Measurements from ENCODE around the gene DLG5. TPM values are rescaled to one million over a fixed set of nuclear protein-coding genes. Genes with fewer than 3 reads are reported as not detected.

The DLG5 gene
- total RNA-seq, 2 donors from 2014 or later = 9.7 to 13.1 TPM

DNA sequence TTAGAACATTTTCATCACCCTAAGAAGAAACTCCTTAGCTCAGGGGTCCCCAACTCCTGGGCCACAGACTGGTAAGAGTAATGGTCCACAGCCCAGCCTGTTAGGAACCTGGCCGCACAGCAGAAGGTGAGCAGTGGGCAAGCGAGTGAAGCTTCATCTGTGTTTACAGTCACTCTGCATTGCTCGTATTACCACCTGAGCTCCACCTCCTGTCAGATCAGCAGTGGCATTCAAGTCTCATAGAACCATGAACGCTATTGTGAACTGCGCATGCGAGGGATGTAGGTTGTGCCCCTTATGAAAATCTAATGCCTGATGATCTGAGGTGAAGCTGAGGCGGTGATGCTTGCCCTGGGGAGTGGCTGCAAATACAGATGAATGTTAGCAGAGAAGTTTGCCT is 37.3 kb upstream of the DLG5 start:
- Mint-ChIP-seq H3K27me3 (peaks cover 4% of the 10 kb centered on the region), H3K4me1 (peaks cover 2% of the 10 kb centered on the region), H3K4me3 (no peak overlapping the region), H3K36me3 (ENCODE audit: low read depth) (no peaks in the 10 kb centered on the region), H3K27ac (no peak overlapping the region)
- ATAC-seq (no peak), DNase-seq (no peak)
- H3K9me3 ChIP-seq (ENCODE audit: control insufficient read depth, low read length, poor library complexity, severe bottlenecking) = no peaks in the 10 kb centered on the region

DNA sequence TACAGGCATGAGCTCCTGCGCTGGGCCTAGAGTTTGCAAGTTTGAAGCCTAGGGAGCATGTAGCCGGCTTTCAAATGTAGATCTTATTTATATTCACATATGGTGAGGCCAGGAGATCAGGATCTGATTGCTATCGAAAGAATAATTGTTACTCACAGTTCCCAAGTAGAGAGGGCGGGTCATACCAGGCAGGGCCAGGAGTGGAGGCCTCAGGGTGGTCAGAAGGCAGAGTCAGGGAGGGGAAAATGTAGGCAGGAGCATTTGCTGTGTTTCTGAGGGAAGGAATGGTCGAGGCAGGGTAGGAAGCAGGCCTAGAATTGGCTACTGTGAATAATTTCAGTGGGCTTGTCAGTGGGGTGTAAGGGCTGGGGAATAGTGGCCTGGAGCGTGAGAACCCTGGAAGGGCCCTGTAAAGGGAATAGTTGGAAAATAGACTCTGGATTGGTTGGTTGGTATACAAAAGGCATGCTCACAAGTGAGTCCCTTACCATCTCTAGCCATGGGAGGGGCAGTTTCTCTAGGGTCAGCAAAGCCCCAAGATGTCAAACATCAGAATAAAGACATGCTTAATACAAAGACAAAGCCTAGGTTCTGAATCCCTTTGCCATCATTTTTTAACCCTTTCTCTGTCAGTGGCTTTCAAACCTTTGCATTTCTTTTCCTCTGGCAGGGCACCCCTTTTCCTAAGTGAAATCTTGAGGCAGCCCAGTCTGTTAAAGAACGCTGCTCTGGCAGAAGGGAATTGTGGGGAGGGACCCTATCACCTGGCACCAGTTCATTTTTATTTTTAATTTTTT is 36.0 kb upstream of the DLG5 start:
- Mint-ChIP-seq H3K36me3 (ENCODE audit: low read depth) (no peaks in the 10 kb centered on the region), H3K4me1 (no peaks in the 10 kb centered on the region), H3K4me3 (no peak overlapping the region), H3K27ac (no peak overlapping the region), H3K27me3 (peaks cover 4% of the 10 kb centered on the region)
- ATAC-seq (no peak), DNase-seq (no peak)
- H3K9me3 ChIP-seq (ENCODE audit: control insufficient read depth, low read length, poor library complexity, severe bottlenecking) = no peaks in the 10 kb centered on the region

DNA sequence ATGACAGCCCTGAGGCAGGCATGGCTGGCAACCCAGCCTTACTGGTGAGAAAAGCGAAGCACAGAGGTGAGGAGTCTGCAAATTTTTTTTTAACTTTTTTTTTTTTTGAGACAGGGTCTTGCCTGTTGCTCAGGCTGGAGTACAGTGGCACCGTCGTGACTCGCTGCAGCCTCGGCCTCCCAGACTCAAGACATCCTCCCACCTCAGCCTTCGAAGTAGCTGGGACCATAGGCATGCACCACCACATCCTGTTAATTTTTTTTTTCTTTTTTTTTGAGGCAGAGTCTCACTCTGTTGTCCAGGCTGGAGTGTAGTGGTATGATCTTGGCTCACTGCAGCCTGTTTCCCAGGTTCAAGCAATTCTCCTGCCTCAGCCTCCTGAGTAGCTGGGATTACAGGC is 35.1 kb upstream of the DLG5 start:
- H3K4me1 Mint-ChIP-seq = no peaks in the 10 kb centered on the region
- peaks cover 4% of the 10 kb centered on the region for H3K27me3 Mint-ChIP-seq
- ATAC-seq = no peak
- no peaks in the 10 kb centered on the region for H3K9me3 ChIP-seq (ENCODE audit: control insufficient read depth, low read length, poor library complexity, severe bottlenecking)
- no peak for DNase-seq
- no peak overlapping the region for H3K4me3 Mint-ChIP-seq
- H3K27ac Mint-ChIP-seq = no peak overlapping the region
- H3K36me3 Mint-ChIP-seq (ENCODE audit: low read depth) = no peaks in the 10 kb centered on the region

DNA sequence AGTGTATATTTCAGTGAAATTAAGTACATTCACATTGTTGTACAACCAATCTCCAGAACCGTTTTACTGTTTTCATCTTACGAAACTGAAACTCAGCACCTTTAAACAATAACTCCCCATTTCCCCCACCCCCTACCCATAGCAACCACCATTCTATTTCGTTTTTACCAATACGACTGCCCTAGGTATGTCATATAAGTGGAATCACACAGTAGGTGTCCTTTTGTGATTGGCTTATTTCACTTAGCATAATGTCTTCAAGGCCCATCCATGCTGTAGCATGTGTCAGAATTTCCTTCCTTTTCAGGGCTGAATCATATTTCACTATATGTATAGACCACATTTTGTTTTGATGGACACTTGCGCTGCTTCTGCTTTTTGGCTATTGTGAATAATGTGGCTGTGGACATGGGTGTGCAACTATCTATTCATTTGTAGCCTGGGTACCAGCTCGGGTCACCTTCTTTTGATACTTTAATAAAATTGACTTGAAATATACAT is 34.3 kb upstream of the DLG5 start:
- no peaks in the 10 kb centered on the region for H3K9me3 ChIP-seq (ENCODE audit: control insufficient read depth, low read length, poor library complexity, severe bottlenecking)
- ATAC-seq = no peak
- Mint-ChIP-seq H3K4me1 (no peaks in the 10 kb centered on the region), H3K36me3 (ENCODE audit: low read depth) (no peaks in the 10 kb centered on the region), H3K27ac (no peak overlapping the region), H3K4me3 (no peak overlapping the region), H3K27me3 (peaks cover 4% of the 10 kb centered on the region)
- no peak for DNase-seq

DNA sequence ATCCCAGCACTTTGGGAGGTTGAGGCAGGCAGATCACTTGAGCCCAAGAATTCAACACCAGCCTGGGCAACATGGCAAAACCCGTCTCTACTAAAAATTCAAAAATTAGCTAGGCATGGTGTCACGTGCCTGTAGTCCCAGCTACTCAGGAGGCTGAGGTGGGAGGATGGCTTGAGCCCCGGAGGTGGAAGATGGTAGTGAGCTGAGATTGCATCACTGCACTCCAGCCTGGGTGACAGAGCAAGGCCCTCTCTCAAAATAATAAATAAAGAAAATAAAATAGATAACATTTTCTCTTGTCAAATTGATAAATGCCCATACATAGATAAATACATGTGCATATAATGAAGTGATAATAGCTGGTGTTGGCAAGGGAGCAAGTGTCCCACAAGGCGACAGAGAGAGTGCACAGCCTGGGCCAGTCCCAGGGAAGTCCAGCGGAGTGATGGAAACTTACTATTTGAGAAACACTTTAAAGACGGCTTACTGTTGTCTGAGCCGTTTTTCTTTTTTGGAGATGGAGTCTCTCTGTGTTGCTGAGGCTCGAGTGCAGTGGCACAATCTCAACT is 33.4 kb upstream of the DLG5 start:
- H3K4me3 Mint-ChIP-seq = no peak overlapping the region
- no peaks in the 10 kb centered on the region for H3K36me3 Mint-ChIP-seq (ENCODE audit: low read depth)
- H3K4me1 Mint-ChIP-seq = no peaks in the 10 kb centered on the region
- H3K27ac Mint-ChIP-seq = no peak overlapping the region
- H3K27me3 Mint-ChIP-seq = peaks cover 4% of the 10 kb centered on the region
- ATAC-seq = no peak
- no peaks in the 10 kb centered on the region for H3K9me3 ChIP-seq (ENCODE audit: control insufficient read depth, low read length, poor library complexity, severe bottlenecking)
- no peak for DNase-seq

DNA sequence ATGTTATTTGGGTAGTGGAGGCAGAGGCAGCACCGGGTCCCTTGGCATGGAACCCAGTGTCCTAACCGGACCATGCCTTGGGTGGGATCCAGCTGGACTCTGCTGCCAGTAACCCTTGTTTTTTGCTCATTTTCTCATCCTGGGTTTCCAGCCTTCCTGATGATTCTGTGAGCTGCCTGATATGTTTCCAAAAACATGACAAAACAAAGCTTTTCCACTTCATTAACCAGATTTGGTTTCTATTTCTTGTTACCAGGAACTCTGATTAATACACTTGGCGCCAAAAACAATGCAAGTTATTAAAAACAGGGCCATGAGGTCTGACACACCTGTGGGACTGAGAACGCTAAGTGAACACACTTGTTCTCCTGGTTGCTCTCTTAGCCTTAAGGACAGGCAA is 32.8 kb upstream of the DLG5 start:
- no peaks in the 10 kb centered on the region for H3K4me1 Mint-ChIP-seq
- H3K36me3 Mint-ChIP-seq (ENCODE audit: low read depth) = no peaks in the 10 kb centered on the region
- ATAC-seq (no peak), DNase-seq (no peak)
- no peak overlapping the region for H3K27ac Mint-ChIP-seq
- H3K27me3 Mint-ChIP-seq = peaks cover 4% of the 10 kb centered on the region
- no peaks in the 10 kb centered on the region for H3K9me3 ChIP-seq (ENCODE audit: control insufficient read depth, low read length, poor library complexity, severe bottlenecking)
- no peak overlapping the region for H3K4me3 Mint-ChIP-seq

DNA sequence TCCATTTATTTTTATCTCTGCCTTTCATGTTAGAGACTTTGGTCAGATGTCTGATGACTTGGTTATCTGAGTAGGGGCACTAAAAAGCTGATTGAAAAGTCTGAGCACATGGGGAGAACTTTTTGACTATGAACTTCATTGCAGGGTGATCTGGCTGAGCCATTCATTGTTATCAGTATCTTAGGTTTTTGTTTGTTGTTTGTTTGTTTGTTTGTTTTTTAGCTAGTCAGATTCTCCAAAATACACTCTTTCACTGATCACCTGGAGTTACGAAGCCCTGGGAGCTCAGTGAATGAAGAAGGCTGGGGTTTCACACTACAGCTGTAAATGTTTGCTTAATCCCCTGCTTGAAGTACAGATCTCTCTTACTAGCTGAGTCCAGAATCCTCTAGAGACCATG is 28.6 kb upstream of the DLG5 start:
- Mint-ChIP-seq H3K36me3 (ENCODE audit: low read depth) (no peaks in the 10 kb centered on the region), H3K4me3 (no peak overlapping the region), H3K27ac (no peak overlapping the region), H3K4me1 (no peaks in the 10 kb centered on the region), H3K27me3 (no peaks in the 10 kb centered on the region)
- no peaks in the 10 kb centered on the region for H3K9me3 ChIP-seq (ENCODE audit: control insufficient read depth, low read length, poor library complexity, severe bottlenecking)
- DNase-seq = no peak
- ATAC-seq = no peak

DNA sequence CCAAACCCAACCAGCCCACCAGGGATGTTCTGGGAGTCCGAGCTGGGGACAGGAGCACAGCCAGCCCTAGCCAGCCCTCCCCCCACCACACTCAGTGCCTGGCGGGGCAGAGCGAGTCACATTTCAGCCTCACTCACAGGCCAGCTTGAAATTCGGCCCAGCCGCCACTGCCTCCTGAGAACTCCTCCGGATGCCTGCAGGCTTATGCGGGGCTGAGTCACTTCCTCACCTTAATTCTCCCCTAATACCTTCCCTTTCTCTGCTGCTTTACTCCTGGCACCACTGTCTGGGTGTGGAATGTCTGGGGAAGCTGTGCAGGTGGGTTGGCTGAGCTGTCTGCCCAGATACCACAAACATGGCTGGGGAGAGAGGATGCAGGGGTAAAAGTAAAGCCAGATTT is 22.6 kb upstream of the DLG5 start:
- Mint-ChIP-seq H3K27me3 (peaks cover 22% of the 10 kb centered on the region), H3K4me3 (no peak overlapping the region), H3K27ac (no peak overlapping the region), H3K4me1 (no peaks in the 10 kb centered on the region), H3K36me3 (ENCODE audit: low read depth) (no peaks in the 10 kb centered on the region)
- ATAC-seq (no peak), DNase-seq (no peak)
- no peaks in the 10 kb centered on the region for H3K9me3 ChIP-seq (ENCODE audit: control insufficient read depth, low read length, poor library complexity, severe bottlenecking)

DNA sequence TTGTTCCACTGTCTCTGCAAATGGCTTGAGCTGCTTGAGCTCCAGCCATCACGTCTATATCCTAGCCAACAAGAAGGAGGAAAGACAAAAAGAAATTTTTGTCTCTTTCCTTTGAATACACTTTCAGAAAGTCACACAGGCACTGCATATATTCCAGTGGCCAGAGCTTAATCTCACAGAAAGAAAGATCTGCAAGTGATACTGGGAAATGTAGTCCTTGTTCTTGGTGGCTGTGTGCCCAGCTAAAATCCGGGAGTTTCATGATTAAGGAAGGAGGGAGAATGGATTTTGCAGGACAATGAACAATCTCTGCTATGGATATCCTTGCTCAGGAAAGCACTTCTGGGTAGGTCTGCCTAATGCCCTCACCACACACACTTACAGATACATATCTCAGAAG is 19.5 kb upstream of the DLG5 start:
- no peak overlapping the region for H3K4me3 Mint-ChIP-seq
- no peak overlapping the region for H3K27ac Mint-ChIP-seq
- no peak for ATAC-seq
- H3K36me3 Mint-ChIP-seq (ENCODE audit: low read depth) = no peaks in the 10 kb centered on the region
- no peak for DNase-seq
- no peaks in the 10 kb centered on the region for H3K9me3 ChIP-seq (ENCODE audit: control insufficient read depth, low read length, poor library complexity, severe bottlenecking)
- no peaks in the 10 kb centered on the region for H3K4me1 Mint-ChIP-seq
- H3K27me3 Mint-ChIP-seq = peaks cover 29% of the 10 kb centered on the region

DNA sequence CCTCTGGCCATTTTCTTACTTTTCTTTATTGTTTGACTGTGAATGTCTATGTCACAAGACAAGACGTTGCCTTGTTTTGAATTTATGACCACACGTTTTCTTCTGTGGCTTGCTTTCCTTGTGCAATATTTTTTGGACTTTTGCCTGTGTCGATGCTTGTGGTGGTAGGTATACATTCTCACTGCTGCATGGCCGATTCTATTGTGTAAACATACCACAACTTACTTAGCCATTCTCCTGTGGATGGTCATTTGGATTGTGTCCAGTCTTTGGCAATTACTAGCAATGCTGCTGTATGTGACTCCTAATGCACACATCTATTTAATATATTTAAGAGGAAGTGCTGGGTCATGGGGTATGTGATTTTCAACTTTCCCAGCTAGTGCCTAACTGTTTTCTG is 18.0 kb upstream of the DLG5 start:
- no peaks in the 10 kb centered on the region for H3K9me3 ChIP-seq (ENCODE audit: control insufficient read depth, low read length, poor library complexity, severe bottlenecking)
- H3K27ac Mint-ChIP-seq = no peak overlapping the region
- no peaks in the 10 kb centered on the region for H3K4me1 Mint-ChIP-seq
- peaks cover 34% of the 10 kb centered on the region for H3K27me3 Mint-ChIP-seq
- no peak for DNase-seq
- H3K36me3 Mint-ChIP-seq (ENCODE audit: low read depth) = no peaks in the 10 kb centered on the region
- no peak for ATAC-seq
- no peak overlapping the region for H3K4me3 Mint-ChIP-seq

DNA sequence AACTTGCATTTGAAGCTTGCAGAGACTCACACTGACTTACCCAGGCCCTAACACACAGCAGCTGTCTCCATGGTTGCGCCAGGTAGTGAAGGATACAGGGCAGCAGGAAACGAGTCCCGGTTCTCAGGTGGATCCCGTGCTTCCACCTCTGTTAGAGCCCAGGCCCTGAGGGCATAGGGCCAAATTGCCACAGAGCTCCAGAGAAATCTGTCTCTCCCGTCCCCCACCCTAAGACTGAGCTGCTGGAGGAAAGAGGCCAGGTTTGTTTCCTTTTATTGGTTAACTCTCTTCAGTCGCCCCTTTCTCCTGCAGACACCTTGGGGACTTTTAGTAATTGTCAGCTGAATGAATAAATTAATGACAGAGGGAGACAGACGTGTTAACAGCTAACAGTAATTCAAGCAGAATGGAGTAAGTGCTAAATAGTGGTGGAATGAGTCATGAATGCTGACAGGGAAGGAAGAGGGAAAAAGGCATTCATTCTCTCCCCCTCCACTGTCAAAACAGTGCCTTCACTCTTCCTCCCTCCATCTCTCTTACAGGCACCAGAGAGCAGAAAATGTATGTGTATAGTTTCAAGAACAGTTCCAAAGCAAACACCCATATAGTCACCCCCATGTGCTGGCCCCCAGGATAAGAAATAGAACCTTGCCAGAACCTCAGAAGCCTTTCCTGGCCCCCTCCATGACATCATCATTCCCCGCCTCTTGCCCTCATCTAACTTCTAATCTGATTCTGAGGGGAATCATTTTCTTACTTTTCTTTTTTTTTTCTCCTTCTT is 16.8 kb upstream of the DLG5 start:
- no peaks in the 10 kb centered on the region for H3K9me3 ChIP-seq (ENCODE audit: control insufficient read depth, low read length, poor library complexity, severe bottlenecking)
- H3K27ac Mint-ChIP-seq = no peak overlapping the region
- H3K4me1 Mint-ChIP-seq = no peaks in the 10 kb centered on the region
- H3K36me3 Mint-ChIP-seq (ENCODE audit: low read depth) = no peaks in the 10 kb centered on the region
- H3K27me3 Mint-ChIP-seq = peaks cover 30% of the 10 kb centered on the region
- no peak for ATAC-seq
- DNase-seq = no peak
- no peak overlapping the region for H3K4me3 Mint-ChIP-seq

DNA sequence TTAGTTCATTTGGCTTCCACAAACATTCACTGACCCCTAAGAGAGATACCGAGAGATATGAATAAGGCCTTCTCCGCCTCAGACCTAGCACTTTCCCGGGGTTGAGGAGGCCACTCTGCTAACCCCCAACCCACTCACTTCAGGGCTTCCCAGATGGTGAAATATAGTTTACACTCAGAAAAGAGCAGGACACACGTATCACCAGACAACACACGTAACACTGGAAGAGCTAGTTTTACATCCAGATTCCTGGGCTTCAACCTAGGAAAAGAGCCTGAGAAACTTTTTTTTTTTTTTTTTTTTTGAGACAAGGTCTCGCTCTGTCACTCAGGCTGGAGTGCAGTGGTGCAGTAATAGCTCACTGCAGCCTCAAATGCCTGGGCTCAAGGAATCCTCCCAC is 15.2 kb upstream of the DLG5 start:
- no peaks in the 10 kb centered on the region for H3K9me3 ChIP-seq (ENCODE audit: control insufficient read depth, low read length, poor library complexity, severe bottlenecking)
- ATAC-seq = no peak
- Mint-ChIP-seq H3K36me3 (ENCODE audit: low read depth) (no peaks in the 10 kb centered on the region), H3K27ac (no peak overlapping the region), H3K4me3 (no peak overlapping the region), H3K27me3 (peaks cover 30% of the 10 kb centered on the region), H3K4me1 (no peaks in the 10 kb centered on the region)
- DNase-seq = no peak

DNA sequence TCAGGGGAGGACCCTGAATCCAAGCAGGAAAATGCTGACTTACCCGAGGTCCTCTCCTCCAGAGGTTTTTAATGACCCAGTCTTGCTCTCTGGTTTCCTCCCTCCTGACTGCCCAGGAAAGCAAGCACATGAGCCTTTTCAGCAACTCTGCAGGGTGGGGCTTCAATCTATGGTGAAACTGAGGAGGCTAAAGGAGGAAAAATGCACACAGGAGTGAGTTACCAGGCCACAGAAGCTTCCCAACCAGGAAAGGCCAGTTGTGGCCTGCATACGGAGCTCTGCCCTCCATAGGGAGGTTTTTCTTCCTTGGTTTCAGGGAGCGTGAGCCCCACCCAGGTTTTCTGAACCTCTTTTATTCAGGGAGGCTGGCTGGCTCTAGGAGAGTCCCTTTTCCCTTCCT is 14.1 kb upstream of the DLG5 start:
- no peak for DNase-seq
- Mint-ChIP-seq H3K4me1 (no peaks in the 10 kb centered on the region), H3K4me3 (no peak overlapping the region), H3K27ac (no peak overlapping the region), H3K36me3 (ENCODE audit: low read depth) (no peaks in the 10 kb centered on the region), H3K27me3 (peaks cover 25% of the 10 kb centered on the region)
- no peak for ATAC-seq
- no peaks in the 10 kb centered on the region for H3K9me3 ChIP-seq (ENCODE audit: control insufficient read depth, low read length, poor library complexity, severe bottlenecking)

Data from T-helper 17 cell (primary cell).